ENCODE results near the gene RPS2. TPM values are rescaled to one million over a fixed set of nuclear protein-coding genes. Genes with fewer than 3 reads are reported as not detected.
A peak's percentile ranks its signal among the peaks of the same experiment; 100 is the strongest.
"Not testable (repeated sequence)": the region's sequence is repeated elsewhere in the genome, so short reads cannot be mapped to it uniquely, and the experiment has no call there.

RPS2 gene
- total RNA-seq, 1 donor from 2014 or later = 1,385 TPM

GRCh38 chr16:1965396-1966001 is 873 bp upstream of the RPS2 start:
- DNase-seq (ENCODE audit: low spot score) = no peak

GRCh38 chr16:1963806-1964505 is 670 bp downstream of the RPS2 start:
- DNase-seq (ENCODE audit: low spot score) = no peak

- not testable (repeated sequence) for DNase-seq (ENCODE audit: low spot score)
These were observed 2.2 kb downstream of the RPS2 start for GRCh38 chr16:1962161-1963153.

- no peak for DNase-seq (ENCODE audit: low spot score)
These were observed 3.0 kb downstream of the RPS2 start for GRCh38 chr16:1961651-1962067.

- no peak for DNase-seq (ENCODE audit: low spot score)
These were observed 3.7 kb downstream of the RPS2 start for GRCh38 chr16:1960665-1961630.

- DNase-seq (ENCODE audit: low spot score) = peak; percentile 99
These were observed 5.2 kb downstream of the RPS2 start, which contains the start of gene NDUFB10 for GRCh38 chr16:1959269-1960039. Gene NDUFB10 (plus strand): TSS chr16:1959538. CDS start chr16:1959625, 87 bp downstream.

GRCh38 chr16:1958715-1959268 is 5.8 kb downstream of the RPS2 start:
- no peak for DNase-seq (ENCODE audit: low spot score)

- DNase-seq (ENCODE audit: low spot score) = not testable (repeated sequence)
These were observed 6.5 kb downstream of the RPS2 start for GRCh38 chr16:1958143-1958491.

GRCh38 chr16:1957434-1958142 is 7.0 kb downstream of the RPS2 start:
- DNase-seq (ENCODE audit: low spot score) = not testable (repeated sequence)

- no peak for DNase-seq (ENCODE audit: low spot score)
These were observed 10.9 kb downstream of the RPS2 start for GRCh38 chr16:1953734-1954133.

GRCh38 chr16:1950559-1950958 is 14.1 kb downstream of the RPS2 start:
- no peak for DNase-seq (ENCODE audit: low spot score)

- DNase-seq (ENCODE audit: low spot score) = no peak
These were observed 14.6 kb downstream of the RPS2 start for GRCh38 chr16:1950047-1950446.

GRCh38 chr16:1949507-1949906 is 15.1 kb downstream of the RPS2 start:
- no peak for DNase-seq (ENCODE audit: low spot score)

- no peak for DNase-seq (ENCODE audit: low spot score)
These were observed 17.3 kb downstream of the RPS2 start for GRCh38 chr16:1947369-1947670.

- DNase-seq (ENCODE audit: low spot score) = no peak
These were observed 17.9 kb downstream of the RPS2 start for GRCh38 chr16:1946495-1947368.

GRCh38 chr16:1945559-1946391 is 18.9 kb downstream of the RPS2 start:
- DNase-seq (ENCODE audit: low spot score) = no peak

- no peak for DNase-seq (ENCODE audit: low spot score)
These were observed 19.9 kb downstream of the RPS2 start for GRCh38 chr16:1944612-1945199.
